ENCODE data around the gene TPBG.
A peak's percentile ranks its signal among the peaks of the same experiment; 100 is the strongest.

Gene TPBG

GRCh38 chr6:82362144-82362543, 1.5 kb upstream of the TPBG start:
- no peak overlapping the region; the same call in 1 of the 2 replicates for H3K4me3 ChIP-seq (ENCODE audit: low read depth, low read length)
- TF ChIP-seq CTCF (IDR thresholded peaks at IDR 0.05; ENCODE audit: insufficient read depth, low read length, missing control alignments): no peak
- POLR2A ChIA-PET: interaction anchor here (0.6 to 2.0 kb wide), 5 partner anchors 35 to 692 kb away, joined by 3 to 16 read pairs (median 3); no protein-coding TSS in a partner anchor
- no peak for DNase-seq (ENCODE audit: low read depth, low spot score)
- CTCF ChIA-PET: interaction anchor here (1.2 to 1.3 kb wide), 2 partner anchors 90 to 92 kb away, joined by 4 to 6 read pairs; no protein-coding TSS in a partner anchor

DNA sequence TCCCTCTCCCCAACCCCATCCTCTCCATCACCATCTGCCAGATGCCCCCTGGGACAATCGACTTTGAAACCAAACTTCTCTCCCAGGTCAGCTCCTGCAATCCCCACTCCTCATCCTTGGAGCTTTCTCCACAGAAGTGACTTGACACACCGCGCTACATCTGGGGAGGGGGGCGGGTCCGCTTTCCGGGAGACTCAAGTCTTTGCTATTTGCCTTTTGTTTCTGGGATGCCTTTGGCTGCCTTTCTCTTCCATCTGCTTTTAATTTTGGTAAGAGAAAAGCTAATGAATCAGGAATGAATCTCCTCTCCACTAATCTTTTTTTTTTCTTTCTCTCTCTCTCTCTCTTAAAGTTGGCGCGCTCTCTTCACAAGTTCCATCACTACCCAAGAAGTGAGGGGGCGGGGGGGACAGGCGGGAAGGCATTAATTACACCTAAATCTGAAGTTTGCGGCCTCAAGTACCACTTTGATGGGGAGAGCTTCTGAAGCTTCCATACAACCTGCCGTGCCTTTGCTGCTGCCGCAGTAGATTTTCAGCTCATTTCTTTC, 664 bp upstream of the TPBG start:
- CTCF ChIA-PET: interaction anchor here (0.6 to 2.5 kb wide), 7 partner anchors 10 to 695 kb away, joined by 3 to 10 read pairs (median 4); no protein-coding TSS in a partner anchor
- peak; percentile 70 for DNase-seq (ENCODE audit: low read depth, low spot score)
- POLR2A ChIA-PET: interaction anchor here (0.6 to 2.0 kb wide), 10 partner anchors 10 to 1149 kb away, joined by 3 to 16 read pairs (median 3); partner anchors contain the start of gene UBE3D
- TF ChIP-seq CTCF (IDR thresholded peaks at IDR 0.05; ENCODE audit: insufficient read depth, low read length, missing control alignments): no peak
- peak overlapping the region; percentile 84 for H3K4me3 ChIP-seq (ENCODE audit: low read depth, low read length)

GRCh38 chr6:82364087-82365015, 734 bp downstream of the TPBG start:
- ChIA-PET CTCF (interaction anchor here (0.8 to 2.5 kb wide), 5 partner anchors 8 to 693 kb away, joined by 3 to 10 read pairs (median 4); no protein-coding TSS in a partner anchor), POLR2A (interaction anchor here (1.0 to 1.7 kb wide), 3 partner anchors 8 to 701 kb away, joined by 3 to 12 read pairs (median 3); partner anchors contain the start of gene UBE3D)
- TF ChIP-seq CTCF (IDR thresholded peaks at IDR 0.05; ENCODE audit: insufficient read depth, low read length, missing control alignments): no peak
- H3K4me3 ChIP-seq (ENCODE audit: low read depth, low read length): peak overlapping the region; percentile 84
- no peak for DNase-seq (ENCODE audit: low read depth, low spot score)

GRCh38 chr6:82365016-82365795, 1.6 kb downstream of the TPBG start:
- no peak for DNase-seq (ENCODE audit: low read depth, low spot score)
- peak overlapping the region; percentile 84 for H3K4me3 ChIP-seq (ENCODE audit: low read depth, low read length)
- peak; percentile 47 for TF ChIP-seq CTCF (IDR thresholded peaks at IDR 0.05; ENCODE audit: insufficient read depth, low read length, missing control alignments)
- POLR2A ChIA-PET: interaction anchor here (1.4 kb wide), 1 partner anchor 93 kb away, joined by 3 read pairs; no protein-coding TSS in a partner anchor
- CTCF ChIA-PET: interaction anchor here (0.7 to 2.5 kb wide), 3 partner anchors 8 to 693 kb away, joined by 3 to 10 read pairs (median 4); no protein-coding TSS in a partner anchor

GRCh38 chr6:82367704-82368103, 4.1 kb downstream of the TPBG start:
- no peak overlapping the region for H3K4me3 ChIP-seq (ENCODE audit: low read depth, low read length)
- no peak for DNase-seq (ENCODE audit: low read depth, low spot score)
- POLR2A ChIA-PET: no interaction called here
- no peak for TF ChIP-seq CTCF (IDR thresholded peaks at IDR 0.05; ENCODE audit: insufficient read depth, low read length, missing control alignments)
- CTCF ChIA-PET: interaction anchor here (1.0 to 1.8 kb wide), 2 partner anchors 115 to 700 kb away, joined by 3 to 6 read pairs; partner anchors contain the start of gene DOP1A

Measured in AG04449 (cell line).